Islet of Langerhans (tissue), 1 donor: ENCODE results near the gene CDO1.
A peak's percentile ranks its signal among the peaks of the same experiment; 100 is the strongest.

Experiments
- FAIRE-seq: peaks from one replicate; lab custom pipeline; 2011; peaks lifted over from hg19 to GRCh38; lab: Jason Lieb, UNC

CDO1 gene

DNA sequence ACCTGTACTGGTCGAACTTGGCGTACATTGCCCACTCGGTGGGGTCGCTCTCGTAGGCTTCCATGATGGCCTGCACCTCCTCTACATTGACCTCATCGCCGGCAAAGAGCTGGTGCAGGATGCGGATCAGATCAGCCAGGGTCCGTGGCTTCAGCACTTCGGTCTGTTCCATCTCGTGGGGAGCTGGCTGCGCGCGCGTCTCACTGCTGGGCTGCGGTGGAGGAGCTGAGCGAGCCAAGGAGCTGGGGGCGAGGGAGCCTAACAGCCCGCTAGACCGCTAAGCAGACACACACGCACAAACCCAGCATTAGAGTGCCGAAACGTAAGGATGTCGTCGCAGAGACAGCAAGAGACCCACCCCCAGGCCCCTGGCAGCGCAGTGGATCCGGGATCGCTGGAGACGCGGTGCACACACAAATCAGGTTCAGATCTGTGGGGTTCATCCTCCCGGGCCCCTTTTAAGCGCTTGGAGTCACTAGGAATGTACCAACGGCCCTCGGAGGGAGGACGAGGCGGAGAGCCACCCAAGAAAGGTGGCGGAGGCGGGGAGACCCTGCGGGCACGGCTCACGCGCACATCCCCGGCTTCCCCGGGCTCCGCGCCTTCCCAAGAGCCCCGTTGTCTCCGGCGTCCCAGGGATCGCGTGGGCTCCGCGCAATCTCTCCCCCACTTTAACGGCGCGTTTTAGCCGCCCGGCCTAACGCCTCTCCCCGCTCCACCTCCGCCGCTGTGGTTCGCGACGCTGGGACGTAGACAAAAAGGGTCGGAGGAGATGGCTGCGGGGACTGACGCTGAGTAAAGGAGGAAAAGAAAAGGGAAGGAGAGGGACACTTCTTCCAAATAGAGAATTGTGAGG lies at the start of gene CDO1:
Gene CDO1 (minus strand): TSS at position 434 of the 856 bp plus-strand sequence. CDS start 262 bp downstream, at position 172.
- no peak for FAIRE-seq

DNA sequence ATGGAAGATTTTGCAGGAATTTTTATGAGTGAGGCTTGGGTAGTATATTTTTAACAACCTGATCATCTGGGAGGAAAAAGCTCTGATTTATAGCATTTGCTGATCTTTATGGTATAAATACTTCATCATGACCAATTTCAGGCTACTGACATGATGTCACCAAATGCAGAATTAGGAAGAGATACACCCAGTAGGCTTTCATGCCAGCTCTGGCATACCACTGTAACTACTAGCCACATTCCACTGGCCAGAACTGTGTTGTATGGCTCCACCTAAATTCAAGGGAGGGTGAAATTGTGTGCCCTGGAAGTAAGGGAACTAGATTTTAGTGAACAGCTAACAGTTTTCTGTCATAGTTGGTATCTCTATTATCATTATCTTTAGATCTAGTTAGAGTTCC lies 42.9 kb upstream of the CDO1 start:
- FAIRE-seq = no peak

DNA sequence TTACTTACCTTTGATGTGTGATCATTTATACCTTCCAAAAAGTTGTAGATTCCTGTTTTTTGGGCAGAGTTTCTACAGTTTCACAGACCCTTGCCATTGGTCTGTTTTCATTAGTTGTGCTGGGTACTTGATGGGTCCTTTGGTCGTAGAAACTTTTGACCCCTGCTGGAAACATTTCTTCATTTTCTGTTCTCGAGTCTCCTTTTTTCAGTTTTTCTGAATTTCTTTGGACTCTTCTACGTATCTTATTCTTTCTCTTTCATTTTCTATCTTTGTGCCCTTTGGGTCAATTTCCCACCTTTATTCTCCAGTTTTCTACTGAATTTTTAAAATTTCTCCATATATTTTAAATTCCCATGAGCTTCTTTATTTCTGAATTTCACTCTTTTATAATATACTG lies 41.9 kb upstream of the CDO1 start:
- FAIRE-seq = no peak

DNA sequence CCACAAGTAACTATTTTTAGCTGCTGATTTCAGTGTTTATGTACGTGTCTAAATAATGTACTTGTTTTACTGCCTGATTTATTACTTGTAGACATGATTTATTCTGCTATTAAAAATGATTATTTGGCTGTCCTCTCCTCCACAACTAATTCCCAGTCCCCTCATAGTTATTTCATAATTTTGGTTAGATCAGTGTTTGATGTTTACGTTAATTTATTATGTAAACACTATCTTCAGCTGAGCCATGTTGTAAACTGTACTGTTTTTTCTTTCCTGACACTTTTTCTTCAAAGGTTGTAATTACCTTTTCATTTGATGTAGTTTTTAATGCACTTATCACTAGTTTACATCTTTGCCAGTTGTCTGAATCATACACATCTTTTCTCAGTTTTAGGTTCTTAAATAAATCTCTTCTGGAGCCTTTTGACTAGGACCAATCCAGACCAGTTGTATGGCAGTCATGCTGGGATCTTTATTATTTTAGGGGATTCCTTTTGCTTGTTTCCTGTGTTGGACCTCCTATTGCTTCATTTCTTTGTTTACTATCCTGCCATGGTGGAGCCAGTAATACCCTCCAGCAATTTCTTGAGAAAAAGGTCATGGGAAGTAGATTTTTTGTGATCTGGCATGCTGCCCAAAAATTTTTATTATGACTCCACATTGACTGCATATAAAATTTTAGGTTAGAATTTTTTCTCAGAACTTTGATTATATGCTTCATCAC lies 41.3 kb upstream of the CDO1 start:
- peak; percentile 5 for FAIRE-seq

DNA sequence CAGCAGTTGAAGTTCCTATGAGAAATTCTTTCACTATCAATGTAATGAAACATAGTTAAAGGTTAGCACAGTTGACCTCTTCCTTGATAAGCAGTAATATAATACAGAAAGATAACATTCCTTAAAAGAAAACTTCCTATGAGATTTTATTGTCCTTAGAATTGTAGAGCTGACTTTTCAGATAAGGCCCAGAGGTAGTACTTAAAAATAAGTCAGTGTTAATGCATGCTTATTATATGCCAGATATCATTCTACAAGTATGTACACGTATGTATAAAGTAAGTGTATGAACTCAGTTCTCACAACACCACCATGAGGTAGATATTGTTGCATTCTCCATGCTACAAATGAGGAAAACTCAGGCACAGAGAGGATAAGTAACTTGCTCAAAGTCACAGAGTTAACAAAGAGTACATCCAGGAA lies 40.6 kb upstream of the CDO1 start:
- FAIRE-seq = no peak

DNA sequence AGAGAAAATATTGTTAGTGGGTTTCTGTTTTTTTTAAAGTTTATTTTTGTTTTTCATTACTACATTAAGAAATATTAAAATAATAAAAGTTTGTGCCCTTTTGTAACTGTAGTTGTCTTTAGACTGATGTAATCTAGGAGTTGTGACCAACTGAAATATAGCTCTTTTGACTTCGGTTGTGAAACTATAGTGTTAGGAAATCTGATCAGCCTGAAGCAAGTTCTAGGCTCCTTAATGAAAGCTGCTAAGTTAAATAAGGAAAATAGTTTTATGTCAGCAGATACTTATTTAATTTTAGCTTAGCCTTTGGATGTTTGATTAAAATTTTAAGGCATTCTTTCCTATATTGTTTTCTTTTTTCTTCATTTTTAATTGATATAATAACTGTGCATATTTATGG lies 39.5 kb upstream of the CDO1 start:
- no peak for FAIRE-seq

DNA sequence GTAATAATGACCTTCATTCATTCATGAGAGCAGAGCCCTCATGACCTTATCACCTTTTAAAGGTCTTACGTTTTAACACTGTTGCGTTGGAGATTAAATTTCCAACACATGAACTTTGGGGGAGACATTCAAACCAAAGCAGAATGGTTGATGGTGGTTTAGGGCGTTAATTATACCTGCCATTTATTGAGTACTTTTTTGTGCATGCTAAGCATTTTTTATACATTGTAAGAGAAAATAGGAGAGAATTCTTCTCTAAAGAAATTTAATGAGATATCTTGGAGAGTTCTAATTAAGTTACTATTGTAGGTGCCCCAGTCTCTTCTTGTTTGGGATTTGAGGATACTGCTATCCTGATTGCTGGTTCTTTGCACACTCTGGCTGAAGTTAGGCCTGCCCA lies 37.7 kb upstream of the CDO1 start:
- no peak for FAIRE-seq

DNA sequence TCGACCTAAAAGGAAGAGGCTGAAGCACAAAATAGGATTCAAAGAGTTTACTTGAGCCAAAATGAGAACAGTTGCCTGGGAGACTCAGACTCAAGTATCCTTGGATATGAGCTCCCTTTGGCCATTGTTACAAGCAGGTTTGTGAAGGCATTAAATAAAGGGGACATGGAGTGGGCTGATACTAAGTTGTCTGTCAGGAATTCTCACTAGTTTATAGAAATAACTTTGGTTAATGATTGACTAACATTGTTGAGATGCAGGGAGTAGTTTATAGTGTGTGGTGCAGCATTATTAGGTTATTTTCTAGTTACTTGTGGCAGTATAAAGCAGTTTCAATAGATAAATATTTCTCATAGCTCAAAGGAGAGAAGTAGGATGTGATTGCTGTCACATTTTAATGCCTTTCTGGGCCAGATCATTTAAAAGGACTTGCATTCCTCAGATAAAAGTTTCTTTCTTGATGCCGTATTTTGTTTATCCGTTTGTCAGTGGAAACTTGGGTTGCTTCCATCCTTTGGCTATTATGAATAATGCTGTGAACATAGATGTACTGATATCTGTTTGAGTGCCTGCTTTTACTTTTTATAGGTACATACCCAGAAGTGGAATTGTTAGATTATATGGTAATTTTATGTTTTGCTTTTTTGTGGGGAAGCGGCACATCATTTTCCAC lies 34.4 kb upstream of the CDO1 start:
- no peak for FAIRE-seq

DNA sequence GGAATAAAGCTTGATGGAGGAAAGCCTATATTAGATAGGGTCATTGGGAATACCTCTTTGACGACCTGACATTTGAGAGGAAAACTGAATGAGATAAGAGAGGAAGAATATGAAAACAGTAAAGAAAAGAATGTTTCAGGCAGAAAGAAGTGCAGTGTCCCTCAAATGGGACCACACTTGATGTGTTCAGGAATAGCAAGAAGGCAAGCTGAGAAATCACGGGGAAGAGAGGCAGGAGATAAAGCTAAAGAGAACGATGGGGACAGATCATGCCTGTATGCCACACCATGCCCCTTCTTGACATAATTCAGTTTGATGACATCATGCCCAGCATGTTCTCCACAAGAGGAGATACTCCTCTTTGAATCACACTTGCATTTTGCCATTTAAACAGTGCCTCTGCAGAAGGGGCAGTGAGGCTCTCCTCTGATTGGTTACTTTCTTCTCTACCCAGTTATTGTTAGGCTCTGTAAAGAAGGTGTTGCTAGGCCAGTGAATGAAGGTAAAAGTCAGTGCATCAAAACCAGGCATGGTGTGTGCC lies 32.9 kb upstream of the CDO1 start:
- FAIRE-seq = no peak

DNA sequence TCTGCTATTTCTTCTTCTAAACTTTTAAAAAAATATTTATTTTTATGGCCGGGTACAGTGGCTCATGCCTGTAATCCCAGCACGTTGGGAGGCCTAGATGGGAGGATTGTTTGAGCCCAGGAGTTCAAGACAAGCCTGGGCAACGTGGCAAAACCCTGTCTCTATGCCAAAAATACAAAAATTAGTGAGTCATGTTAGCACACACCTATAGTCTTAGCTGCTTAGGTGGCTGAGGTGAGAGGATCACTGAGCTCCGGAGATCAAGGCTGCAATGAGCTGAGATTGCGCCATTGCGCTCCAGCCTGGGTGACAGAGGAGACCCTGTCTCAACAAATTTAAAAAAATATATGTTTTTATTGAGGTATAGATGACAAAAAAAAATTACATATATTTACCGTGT lies 30.8 kb upstream of the CDO1 start:
- no peak for FAIRE-seq

DNA sequence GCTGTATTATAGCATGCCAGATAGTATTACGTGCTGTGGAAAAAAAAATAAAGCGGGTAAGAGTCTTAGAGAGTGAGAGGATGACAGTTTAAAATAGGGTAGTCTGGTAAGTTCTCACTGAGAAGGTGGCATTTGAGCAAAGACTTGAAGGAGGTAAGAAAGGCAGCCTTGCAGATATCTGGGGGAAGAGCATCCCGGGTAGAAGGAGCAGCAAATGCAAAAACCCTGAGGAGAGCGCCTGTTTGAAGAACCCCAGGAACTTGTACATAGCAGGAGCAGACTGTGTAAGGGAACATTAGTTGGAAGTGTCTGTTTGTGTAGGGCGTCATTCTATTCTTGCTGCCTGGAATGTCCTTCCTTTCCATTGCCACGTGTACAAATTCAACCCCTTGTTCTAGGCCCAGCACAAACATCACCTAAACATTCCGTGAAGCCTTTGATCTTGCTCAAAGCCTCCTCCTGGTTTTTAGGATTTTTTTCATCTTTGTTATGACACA lies 27.9 kb upstream of the CDO1 start:
- FAIRE-seq = no peak

DNA sequence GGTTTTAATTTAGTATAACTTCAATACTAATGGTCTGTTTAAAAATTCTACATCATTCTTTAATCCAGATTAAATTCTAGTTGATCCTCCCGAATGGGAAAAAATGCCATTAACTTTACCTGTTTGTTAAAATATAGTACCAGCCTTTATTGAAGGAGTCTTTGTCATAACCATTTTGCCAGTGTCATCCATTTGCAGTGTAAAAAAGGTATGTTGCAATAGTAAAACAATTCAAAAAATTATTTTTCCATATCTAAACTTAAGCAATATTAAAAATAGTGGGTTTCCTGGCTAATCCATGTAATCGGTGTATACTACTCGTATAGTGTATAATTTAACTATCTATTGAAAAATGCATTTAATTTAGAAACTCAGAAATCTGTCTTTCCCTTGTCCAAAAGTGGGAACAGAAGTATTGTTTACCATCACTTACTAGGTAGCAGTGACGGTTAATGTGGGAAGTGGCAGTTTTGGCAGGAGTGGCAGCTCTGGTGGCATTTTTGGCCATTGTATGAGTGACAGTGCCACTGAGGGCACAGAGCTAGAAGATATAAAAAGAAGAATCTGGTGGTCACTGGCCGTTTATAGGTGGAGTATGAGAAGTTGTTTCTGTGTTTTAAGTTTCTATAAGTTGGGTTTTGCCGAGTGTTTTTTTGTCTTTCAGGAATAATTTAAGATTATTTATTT lies 27.1 kb upstream of the CDO1 start:
- FAIRE-seq = no peak

DNA sequence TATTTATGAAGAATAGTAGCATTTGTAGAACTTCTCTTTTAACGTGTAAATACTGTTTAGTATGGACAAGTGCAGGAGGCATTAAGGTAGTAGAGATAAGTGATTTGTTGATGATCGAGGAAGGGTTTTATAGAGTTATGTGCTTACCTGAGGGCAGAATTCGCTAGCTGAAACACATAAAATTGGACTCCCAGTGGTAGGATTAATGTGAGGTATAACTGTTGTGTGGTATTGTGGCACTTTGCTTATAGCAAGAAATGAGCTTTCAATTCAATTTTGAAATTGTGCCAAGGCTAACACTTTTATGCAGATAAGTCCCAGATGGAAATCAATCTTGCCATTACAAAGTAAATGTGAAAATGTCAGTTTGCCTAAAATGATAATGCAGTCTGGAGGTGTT lies 26.5 kb upstream of the CDO1 start:
- FAIRE-seq = no peak

DNA sequence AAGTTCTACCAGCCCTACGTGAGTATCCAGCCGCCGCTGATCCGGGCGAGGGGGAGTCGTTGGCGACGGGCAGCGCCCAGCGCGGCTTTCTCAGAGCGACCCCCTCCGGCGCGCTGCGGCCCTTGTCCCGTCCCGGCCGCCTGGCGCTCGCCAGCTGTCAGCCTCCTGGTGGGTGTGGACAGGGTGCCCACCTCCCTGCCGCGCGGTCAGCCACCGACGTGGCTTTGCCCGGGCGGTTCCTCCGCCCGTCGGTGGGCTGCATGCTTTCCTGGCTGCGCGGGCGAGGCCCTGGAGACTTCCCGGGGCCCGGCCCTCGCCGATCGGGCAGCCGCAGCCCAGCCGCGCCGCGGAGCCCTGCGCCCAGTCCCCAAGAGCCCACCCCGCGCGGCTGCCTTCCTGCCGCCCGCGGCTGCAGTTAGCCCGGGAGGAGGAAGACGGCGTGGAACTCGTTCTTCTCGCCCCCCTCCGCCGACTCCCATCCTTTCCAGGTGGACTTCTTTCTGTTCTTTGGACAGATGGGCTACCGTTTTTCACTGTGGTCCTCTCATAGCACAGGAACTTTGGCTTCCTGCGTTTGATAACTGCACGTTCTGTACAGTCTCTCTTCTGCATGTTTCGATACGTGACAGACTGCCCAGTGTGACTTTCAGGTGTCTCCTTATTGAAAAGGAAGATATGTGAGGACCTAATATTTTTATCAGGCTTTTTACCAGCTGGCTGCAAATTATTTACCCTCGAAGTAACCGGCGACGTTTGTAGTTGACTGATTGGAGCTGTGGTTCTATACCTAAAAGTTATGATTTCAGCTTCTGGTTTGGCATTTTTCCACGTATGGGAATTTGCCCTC lies 25.9 kb upstream of the CDO1 start:
- FAIRE-seq = no peak

DNA sequence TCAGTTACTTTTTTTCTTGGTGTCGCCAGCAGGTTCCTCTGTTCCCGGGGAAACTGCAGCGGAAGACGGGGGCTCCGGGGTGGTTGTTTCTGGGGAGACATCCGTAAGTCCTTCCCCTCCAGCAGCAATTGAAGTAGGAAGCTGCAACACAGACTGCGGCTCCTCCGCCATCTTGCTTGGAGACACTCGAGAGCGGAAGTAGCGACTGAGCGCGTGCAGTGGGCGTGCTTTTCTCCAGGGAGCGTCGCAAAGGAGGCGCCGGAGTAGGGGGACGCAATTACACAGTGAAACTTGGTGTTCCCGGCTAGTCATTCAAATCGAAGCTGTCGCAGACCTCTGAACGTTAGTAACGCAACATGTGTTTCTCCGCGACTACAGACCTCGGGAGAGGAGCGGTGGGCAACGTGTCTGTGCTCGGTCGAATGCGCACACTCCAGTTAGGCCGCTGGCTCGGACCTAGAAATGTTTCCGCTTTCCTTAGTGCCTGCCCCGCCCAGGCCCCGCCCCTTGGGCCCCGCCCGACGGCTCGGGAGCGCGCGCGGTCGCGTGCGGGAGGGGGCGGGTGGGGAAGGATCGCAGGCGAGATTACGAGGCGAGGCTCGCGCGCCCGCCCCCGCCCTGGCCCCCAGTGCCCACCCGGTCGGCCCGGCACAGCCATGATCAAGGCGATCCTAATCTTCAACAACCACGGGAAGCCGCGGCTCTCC lies 25.1 kb upstream of the CDO1 start, which contains the start of the genes AP3S1 and ATG12:
Gene AP3S1 (plus strand): TSS at position 554 of the 707 bp plus-strand sequence. CDS start 103 bp downstream, at position 657.
Gene ATG12 (minus strand): TSS at position 184 of the 707 bp plus-strand sequence. CDS start 13 bp downstream, at position 171.
- no peak for FAIRE-seq

DNA sequence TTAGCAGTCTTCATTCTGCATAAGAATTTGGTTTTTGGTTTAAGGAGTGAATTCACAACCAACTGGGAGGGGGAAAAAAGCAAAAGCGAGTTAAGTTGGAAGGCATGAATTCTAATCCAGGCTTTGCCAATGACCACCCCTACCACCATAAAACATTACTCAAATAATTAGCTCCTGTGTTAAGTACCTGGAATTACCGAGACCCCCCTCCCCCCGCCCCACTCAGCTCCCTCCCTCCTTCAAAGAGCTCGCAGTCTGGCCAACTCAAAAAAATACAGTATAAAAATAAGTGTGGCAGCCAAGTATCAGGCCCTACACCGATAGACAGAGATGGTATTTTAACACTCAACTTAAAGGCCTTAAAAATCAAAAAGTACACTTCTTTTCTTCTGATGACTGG lies 24.4 kb upstream of the CDO1 start:
- no peak for FAIRE-seq

DNA sequence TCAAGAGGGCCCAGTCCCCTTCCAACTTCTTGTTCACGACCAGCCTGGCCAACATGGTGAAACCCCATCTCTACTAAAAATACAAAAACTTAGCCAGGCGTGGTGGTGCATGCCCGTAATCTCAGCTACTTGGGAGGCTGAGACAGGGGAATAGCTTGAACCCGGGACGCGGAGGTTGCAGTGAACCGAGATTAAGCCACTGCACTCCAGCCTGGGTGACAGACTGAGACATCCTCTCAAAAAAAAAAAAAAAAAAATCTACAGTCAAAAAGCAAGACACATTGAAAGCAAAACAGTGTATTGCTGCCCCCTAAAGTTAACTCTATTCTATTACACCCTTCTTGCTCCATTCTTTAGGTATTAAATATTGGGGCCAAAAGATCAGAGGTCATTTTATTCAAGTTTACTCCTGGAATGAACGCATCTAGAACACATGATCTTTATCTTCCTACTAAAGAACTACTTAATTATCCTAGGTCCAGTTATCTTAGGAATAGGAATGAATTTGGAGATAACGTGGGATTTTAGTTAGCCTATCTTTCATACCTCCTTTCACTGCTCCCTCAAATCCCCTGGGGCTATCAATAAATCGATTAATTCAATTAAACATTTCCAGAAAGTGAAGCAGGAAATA lies 22.5 kb upstream of the CDO1 start:
- peak; percentile 80 for FAIRE-seq

DNA sequence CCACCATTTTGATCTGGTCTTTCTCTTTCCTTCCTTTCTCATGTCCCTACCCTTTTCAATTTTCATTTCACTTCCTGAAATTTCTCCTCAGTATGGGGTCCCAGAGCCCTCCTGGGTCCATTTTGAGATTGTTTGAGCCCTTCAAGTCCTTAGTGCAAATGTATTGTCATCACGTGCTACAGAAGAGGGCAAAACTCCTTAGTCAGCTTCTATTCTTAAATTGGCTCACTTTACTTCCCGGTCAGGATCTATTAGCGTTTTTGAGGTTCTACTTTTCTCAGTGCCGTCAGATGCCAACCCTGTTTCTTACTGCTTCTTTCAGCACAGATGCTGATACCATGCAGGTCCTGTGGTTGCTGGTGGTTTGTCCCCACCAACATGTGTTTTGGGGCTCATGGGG lies 19.0 kb upstream of the CDO1 start:
- no peak for FAIRE-seq

DNA sequence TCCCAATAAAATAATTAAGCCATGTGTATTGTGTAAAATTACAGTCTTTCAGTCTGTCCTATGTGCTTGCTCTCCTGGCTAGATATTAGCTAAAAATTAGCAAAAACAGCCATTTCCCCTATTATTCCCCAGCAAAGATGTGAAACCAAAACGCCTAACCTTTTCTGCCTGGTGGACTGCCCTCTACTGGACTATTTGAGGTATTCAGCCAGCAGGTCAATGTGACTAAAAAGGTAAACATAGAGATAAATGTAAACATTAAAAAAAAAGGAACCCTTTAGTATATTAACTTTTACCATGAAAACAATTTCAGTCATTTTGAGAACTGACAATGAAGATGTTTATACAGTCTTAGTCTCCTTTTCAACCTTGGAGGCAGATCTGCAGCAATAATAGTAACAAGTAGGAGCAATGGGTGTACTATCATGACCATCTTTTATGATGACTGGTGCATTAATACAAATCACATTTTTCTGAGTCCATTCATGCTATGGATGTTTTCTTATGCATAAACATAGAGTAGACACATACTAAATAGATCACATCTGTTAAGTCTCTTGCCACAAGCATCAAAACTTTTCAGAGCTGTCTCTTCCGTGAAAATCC lies 14.8 kb upstream of the CDO1 start:
- FAIRE-seq = peak; percentile 97
